HG02798 (cell line): ENCODE results near the gene TCHP.

ENCODE experiments used
- ATAC-seq: cut with Tn5 transposase; IDR thresholded peaks from one replicate; pipeline ENCODE4 v1.9.1; 2021; ENCODE audit warnings: mild to moderate bottlenecking; ENCODE audit not compliant: unreplicated experiment, poor library complexity

TCHP gene

GRCh38 chr12:109953656-109954055, 53.6 kb downstream of the TCHP start:
- ATAC-seq: no peak

- no peak for ATAC-seq
Measured at GRCh38 chr12:109958374-109958773, 58.3 kb downstream of the TCHP start.

- ATAC-seq: no peak
Measured at GRCh38 chr12:109959411-109960093, 59.5 kb downstream of the TCHP start.

GRCh38 chr12:109961201-109961600, 61.1 kb downstream of the TCHP start:
- ATAC-seq: no peak

GRCh38 chr12:109961612-109962011, 61.5 kb downstream of the TCHP start:
- ATAC-seq: no peak

GRCh38 chr12:109962398-109962797, 62.3 kb downstream of the TCHP start:
- no peak for ATAC-seq

- ATAC-seq: no peak
Measured at GRCh38 chr12:109963330-109963729, 63.3 kb downstream of the TCHP start.

- no peak for ATAC-seq
Measured at GRCh38 chr12:109963743-109964429, 63.8 kb downstream of the TCHP start.

GRCh38 chr12:109966546-109966945, 66.5 kb downstream of the TCHP start:
- no peak for ATAC-seq

GRCh38 chr12:109967383-109968031, 67.4 kb downstream of the TCHP start:
- no peak for ATAC-seq
